SK-N-SH treated with all-trans-retinoic acid at 6 μM for 48 hours (cell line): Measurements from ENCODE around the gene GREB1.

Experiments
- ATAC-seq: fragments of 200-7000 bp; cut with Tn5 transposase; 3 replicates; pipeline ENCODE4 v1.9.1; 2020; ENCODE audit warnings: mild to moderate bottlenecking, moderate library complexity
- ARNTL ChIP-seq: fragments of 450-650 bp; formaldehyde crosslinking; IDR thresholded peaks from 2 replicates; pipeline ENCODE4 v1.5.0; 2020; ENCODE audit warnings: low read depth, mild to moderate bottlenecking, moderate library complexity, borderline replicate concordance
- CSDC2 ChIP-seq: fragments of 250-450 bp; sonication (Bioruptor Pico); IDR thresholded peaks from 2 replicates; pipeline ENCODE4 v1.5.0; 2020; ENCODE audit warnings: mild to moderate bottlenecking, moderate library complexity
- ESRRG ChIP-seq: fragments of 250-450 bp; sonication (Bioruptor Pico); IDR thresholded peaks from 2 replicates; pipeline ENCODE4 v1.6.1; 2021; ENCODE audit warnings: mild to moderate bottlenecking
- GLIS3 ChIP-seq: fragments of 250-450 bp; sonication (Bioruptor Pico); IDR thresholded peaks from 2 replicates; pipeline ENCODE4 v1.5.0; 2020; ENCODE audit warnings: mild to moderate bottlenecking, moderate library complexity
- ISL1 ChIP-seq: fragments of 250-450 bp; sonication (Bioruptor Pico); IDR thresholded peaks from 2 replicates; pipeline ENCODE4 v2.1.2; 2022; ENCODE audit warnings: mild to moderate bottlenecking, moderate library complexity
- OSR1 ChIP-seq: fragments of 250-450 bp; sonication (Bioruptor Pico); IDR thresholded peaks from 2 replicates; pipeline ENCODE4 v1.8.0; 2022; ENCODE audit warnings: moderate library complexity, mild to moderate bottlenecking, inconsistent platforms
- POU6F1 ChIP-seq: fragments of 250-450 bp; sonication (Bioruptor Pico); IDR thresholded peaks from 2 replicates; pipeline ENCODE4 v1.8.0; 2021; ENCODE audit warnings: low read depth, mild to moderate bottlenecking, moderate library complexity, borderline replicate concordance
- PPARA ChIP-seq: fragments of 250-450 bp; sonication (Bioruptor Pico); IDR thresholded peaks from 2 replicates; pipeline ENCODE4 v1.5.0; 2020; ENCODE audit warnings: mild to moderate bottlenecking, borderline replicate concordance
- SNAI2 ChIP-seq: fragments of 250-450 bp; sonication (Bioruptor Pico); IDR thresholded peaks from 2 replicates; pipeline ENCODE4 v1.5.0; 2020; ENCODE audit warnings: mild to moderate bottlenecking, moderate library complexity
- TCF4 ChIP-seq: fragments of 250-450 bp; sonication (Bioruptor Pico); IDR thresholded peaks from 2 replicates; pipeline ENCODE4 v1.8.0; 2021; ENCODE audit warnings: mild to moderate bottlenecking, moderate library complexity, borderline replicate concordance
- TOX ChIP-seq: fragments of 250-450 bp; sonication (Bioruptor Pico); IDR thresholded peaks from 2 replicates; pipeline ENCODE4 v1.8.0; 2021; ENCODE audit warnings: mild to moderate bottlenecking, moderate library complexity, borderline replicate concordance
- ZC3H10 ChIP-seq: fragments of 250-450 bp; sonication (Bioruptor Pico); IDR thresholded peaks from 2 replicates; pipeline ENCODE4 v1.5.1; 2021; ENCODE audit warnings: mild to moderate bottlenecking, moderate library complexity
- ZFP3 ChIP-seq: fragments of 250-450 bp; sonication (Bioruptor Pico); IDR thresholded peaks from 2 replicates; pipeline ENCODE4 v1.5.0; 2020; ENCODE audit warnings: mild to moderate bottlenecking, moderate library complexity
- ZFP30 ChIP-seq: fragments of 450-650 bp; formaldehyde crosslinking; IDR thresholded peaks from 2 replicates; pipeline ENCODE4 v1.5.0; 2022; ENCODE audit warnings: mild to moderate bottlenecking, moderate library complexity
- ZNF70 ChIP-seq: fragments of 450-650 bp; formaldehyde crosslinking; IDR thresholded peaks from 2 replicates; pipeline ENCODE4 v1.5.0; 2020; ENCODE audit warnings: mild to moderate bottlenecking, moderate library complexity
- ZNF8 ChIP-seq: fragments of 450-650 bp; formaldehyde crosslinking; IDR thresholded peaks from 2 replicates; pipeline ENCODE4 v1.5.0; 2020; ENCODE audit warnings: mild to moderate bottlenecking, moderate library complexity
- TF ChIP-seq, protein P1 (sequence below): fragments of 250-450 bp; sonication (Bioruptor Pico); IDR thresholded peaks from 2 replicates; pipeline ENCODE4 v1.5.0; 2020; ENCODE audit warnings: mild to moderate bottlenecking, moderate library complexity
- TF ChIP-seq, protein P2 (sequence below): fragments of 250-450 bp; sonication (Bioruptor Pico); IDR thresholded peaks from 2 replicates; pipeline ENCODE4 v1.5.1; 2021; ENCODE audit warnings: mild to moderate bottlenecking, moderate library complexity
- TF ChIP-seq, protein P3 (sequence below): fragments of 250-450 bp; sonication (Bioruptor Pico); IDR thresholded peaks from 2 replicates; pipeline ENCODE4 v1.8.0; 2020; ENCODE audit warnings: mild to moderate bottlenecking, moderate library complexity, borderline replicate concordance

Gene GREB1

DNA sequence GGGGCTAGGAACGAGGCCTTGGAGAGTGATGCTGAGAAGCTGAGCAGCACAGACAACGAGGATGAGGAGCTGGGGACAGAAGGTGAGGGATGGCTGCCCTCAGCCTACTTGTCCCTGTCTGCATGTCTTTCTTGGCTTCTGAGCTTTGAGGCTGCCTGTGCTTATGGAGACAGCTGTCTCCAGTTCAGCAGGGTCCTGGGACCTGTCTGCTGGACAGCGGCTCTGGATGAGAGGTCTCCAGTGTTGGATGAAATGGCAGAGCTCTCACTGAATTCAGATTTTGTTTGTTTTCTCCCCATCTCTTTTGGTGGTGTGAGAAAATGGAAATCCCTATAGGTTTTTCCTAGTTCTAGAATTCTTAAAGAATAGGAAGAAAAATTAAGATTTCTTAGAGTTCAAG, 81.4 kb downstream of the GREB1 start (continued):
- TF ChIP-seq ISL1 (no peak), TOX (CRISPR knock-in tag) (no peak), TCF4 (CRISPR knock-in tag) (no peak)
- TF ChIP-seq, all 23 proteins: peak for 0

DNA sequence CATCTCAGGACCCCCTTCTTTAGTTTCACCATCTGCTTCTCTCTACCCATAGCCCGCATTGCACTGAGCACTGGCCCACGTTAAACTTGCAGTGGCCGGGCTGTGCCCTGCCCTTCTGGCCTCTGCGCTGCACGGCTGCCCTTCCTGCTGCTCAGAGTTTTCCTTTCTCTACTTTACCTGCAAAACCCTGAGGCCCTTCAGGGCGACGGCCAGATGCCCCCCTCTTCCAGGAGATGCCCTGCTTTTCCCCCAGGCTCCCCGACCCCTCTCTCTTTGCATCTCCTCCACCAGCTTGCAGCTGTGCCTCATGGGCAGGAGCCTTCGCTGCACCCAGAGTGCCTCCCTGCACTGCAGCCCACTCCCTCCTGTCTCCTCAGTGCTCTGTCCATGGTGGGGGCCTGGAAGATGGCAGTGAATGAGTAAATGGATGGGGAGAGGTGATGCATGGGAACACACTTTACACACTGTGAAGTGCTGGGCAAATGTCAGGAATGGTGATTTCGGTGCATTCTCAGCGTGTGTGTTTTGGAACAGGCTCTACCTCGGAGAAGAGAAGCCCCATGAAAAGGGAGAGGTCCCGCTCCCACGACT, 82.3 kb downstream of the GREB1 start:
- TF ChIP-seq, protein P1, sequence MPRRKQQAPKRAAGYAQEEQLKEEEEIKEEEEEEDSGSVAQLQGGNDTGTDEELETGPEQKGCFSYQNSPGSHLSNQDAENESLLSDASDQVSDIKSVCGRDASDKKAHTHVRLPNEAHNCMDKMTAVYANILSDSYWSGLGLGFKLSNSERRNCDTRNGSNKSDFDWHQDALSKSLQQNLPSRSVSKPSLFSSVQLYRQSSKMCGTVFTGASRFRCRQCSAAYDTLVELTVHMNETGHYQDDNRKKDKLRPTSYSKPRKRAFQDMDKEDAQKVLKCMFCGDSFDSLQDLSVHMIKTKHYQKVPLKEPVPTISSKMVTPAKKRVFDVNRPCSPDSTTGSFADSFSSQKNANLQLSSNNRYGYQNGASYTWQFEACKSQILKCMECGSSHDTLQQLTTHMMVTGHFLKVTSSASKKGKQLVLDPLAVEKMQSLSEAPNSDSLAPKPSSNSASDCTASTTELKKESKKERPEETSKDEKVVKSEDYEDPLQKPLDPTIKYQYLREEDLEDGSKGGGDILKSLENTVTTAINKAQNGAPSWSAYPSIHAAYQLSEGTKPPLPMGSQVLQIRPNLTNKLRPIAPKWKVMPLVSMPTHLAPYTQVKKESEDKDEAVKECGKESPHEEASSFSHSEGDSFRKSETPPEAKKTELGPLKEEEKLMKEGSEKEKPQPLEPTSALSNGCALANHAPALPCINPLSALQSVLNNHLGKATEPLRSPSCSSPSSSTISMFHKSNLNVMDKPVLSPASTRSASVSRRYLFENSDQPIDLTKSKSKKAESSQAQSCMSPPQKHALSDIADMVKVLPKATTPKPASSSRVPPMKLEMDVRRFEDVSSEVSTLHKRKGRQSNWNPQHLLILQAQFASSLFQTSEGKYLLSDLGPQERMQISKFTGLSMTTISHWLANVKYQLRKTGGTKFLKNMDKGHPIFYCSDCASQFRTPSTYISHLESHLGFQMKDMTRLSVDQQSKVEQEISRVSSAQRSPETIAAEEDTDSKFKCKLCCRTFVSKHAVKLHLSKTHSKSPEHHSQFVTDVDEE (CRISPR knock-in tag) = no peak
- TF ChIP-seq OSR1 (CRISPR knock-in tag) (no peak), ESRRG (CRISPR knock-in tag) (no peak), CSDC2 (CRISPR knock-in tag) (no peak), TCF4 (CRISPR knock-in tag) (no peak), ISL1 (no peak), POU6F1 (no peak), SNAI2 (no peak), ZFP3 (CRISPR knock-in tag) (no peak), GLIS3 (CRISPR knock-in tag) (no peak)
- TF ChIP-seq, protein P2, sequence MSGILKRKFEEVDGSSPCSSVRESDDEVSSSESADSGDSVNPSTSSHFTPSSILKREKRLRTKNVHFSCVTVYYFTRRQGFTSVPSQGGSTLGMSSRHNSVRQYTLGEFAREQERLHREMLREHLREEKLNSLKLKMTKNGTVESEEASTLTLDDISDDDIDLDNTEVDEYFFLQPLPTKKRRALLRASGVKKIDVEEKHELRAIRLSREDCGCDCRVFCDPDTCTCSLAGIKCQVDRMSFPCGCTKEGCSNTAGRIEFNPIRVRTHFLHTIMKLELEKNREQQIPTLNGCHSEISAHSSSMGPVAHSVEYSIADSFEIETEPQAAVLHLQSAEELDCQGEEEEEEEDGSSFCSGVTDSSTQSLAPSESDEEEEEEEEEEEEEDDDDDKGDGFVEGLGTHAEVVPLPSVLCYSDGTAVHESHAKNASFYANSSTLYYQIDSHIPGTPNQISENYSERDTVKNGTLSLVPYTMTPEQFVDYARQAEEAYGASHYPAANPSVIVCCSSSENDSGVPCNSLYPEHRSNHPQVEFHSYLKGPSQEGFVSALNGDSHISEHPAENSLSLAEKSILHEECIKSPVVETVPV (CRISPR knock-in tag) = no peak
- TF ChIP-seq, all 23 proteins: peak for 0
- ATAC-seq = no peak

- no peak for TF ChIP-seq ZFP3 (CRISPR knock-in tag)
- no peak for TF ChIP-seq OSR1 (CRISPR knock-in tag)
- TF ChIP-seq ZFP30 (CRISPR knock-in tag) = no peak
- no peak for TF ChIP-seq PPARA (CRISPR knock-in tag)
- TF ChIP-seq ZNF70 (CRISPR knock-in tag) = no peak
- TF ChIP-seq ESRRG (CRISPR knock-in tag) = no peak
- TF ChIP-seq, protein P3, sequence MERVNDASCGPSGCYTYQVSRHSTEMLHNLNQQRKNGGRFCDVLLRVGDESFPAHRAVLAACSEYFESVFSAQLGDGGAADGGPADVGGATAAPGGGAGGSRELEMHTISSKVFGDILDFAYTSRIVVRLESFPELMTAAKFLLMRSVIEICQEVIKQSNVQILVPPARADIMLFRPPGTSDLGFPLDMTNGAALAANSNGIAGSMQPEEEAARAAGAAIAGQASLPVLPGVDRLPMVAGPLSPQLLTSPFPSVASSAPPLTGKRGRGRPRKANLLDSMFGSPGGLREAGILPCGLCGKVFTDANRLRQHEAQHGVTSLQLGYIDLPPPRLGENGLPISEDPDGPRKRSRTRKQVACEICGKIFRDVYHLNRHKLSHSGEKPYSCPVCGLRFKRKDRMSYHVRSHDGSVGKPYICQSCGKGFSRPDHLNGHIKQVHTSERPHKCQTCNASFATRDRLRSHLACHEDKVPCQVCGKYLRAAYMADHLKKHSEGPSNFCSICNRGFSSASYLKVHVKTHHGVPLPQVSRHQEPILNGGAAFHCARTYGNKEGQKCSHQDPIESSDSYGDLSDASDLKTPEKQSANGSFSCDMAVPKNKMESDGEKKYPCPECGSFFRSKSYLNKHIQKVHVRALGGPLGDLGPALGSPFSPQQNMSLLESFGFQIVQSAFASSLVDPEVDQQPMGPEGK (CRISPR knock-in tag) = no peak
- TF ChIP-seq TOX (CRISPR knock-in tag) = no peak
- TF ChIP-seq ARNTL (CRISPR knock-in tag) = no peak
- no peak for TF ChIP-seq ISL1
- TF ChIP-seq ZC3H10 (CRISPR knock-in tag) = no peak
- TF ChIP-seq TCF4 (CRISPR knock-in tag) = no peak
- no peak for TF ChIP-seq ZNF8
- no peak for TF ChIP-seq GLIS3 (CRISPR knock-in tag)
- TF ChIP-seq, protein P1 (CRISPR knock-in tag) = no peak
- TF ChIP-seq, all 23 proteins: peak for 0
- ATAC-seq = no peak
These were observed 83.1 kb downstream of the GREB1 start for GRCh38 chr2:11616851-11617415.
